Keratinocyte (primary cell): ENCODE measurements around the gene TEX38. TPM values are rescaled to one million over a fixed set of nuclear protein-coding genes. Genes with fewer than 3 reads are reported as not detected.

Experiments used
- DNase-seq: peaks from one replicate; pipeline ENCODE4 v3.0.0-alpha.2; 2011; ENCODE audit warnings: low read depth, missing footprints, low spot score
- FAIRE-seq: peaks from 2 replicates; lab custom pipeline; 2011; peaks lifted over from hg19 to GRCh38; lab: Jason Lieb, UNC
- H2AFZ ChIP-seq: 2 replicates; pipeline ENCODE4 v1.6.0; 2012; ENCODE audit warnings: low read length, control low read depth, inconsistent platforms; ENCODE audit not compliant: control insufficient read depth
- H3K27ac ChIP-seq: 2 replicates; pipeline ENCODE4 v1.5.1; 2011; ENCODE audit warnings: low read length; ENCODE audit not compliant: control insufficient read depth, insufficient read depth
- H3K27me3 ChIP-seq: 3 replicates; pipeline ENCODE4 v1.6.0; 2011; ENCODE audit warnings: low read length; ENCODE audit not compliant: control insufficient read depth, insufficient read depth; ENCODE audit errors: extremely low read depth
- H3K36me3 ChIP-seq, 2 experiments: 2 replicates in 1 of 2; 3 replicates in 1 of 2; pipeline ENCODE4 v1.5.1; 2011; ENCODE audit warnings: low read length in 2 of 2, mild to moderate bottlenecking in 1 of 2; ENCODE audit not compliant: control insufficient read depth in 2 of 2, insufficient read depth in 2 of 2; ENCODE audit errors: extremely low read depth in 1 of 2
- H3K4me1 ChIP-seq: 3 replicates; pipeline ENCODE4 v1.5.1; 2011; ENCODE audit warnings: low read length; ENCODE audit not compliant: control insufficient read depth, insufficient read depth; ENCODE audit errors: extremely low read depth
- H3K4me2 ChIP-seq: 3 replicates; pipeline ENCODE4 v1.6.0; 2011; ENCODE audit warnings: low read depth, low read length; ENCODE audit not compliant: control insufficient read depth, insufficient read depth; ENCODE audit errors: extremely low read depth
- H3K4me3 ChIP-seq, 3 experiments: fragments of 200-600 bp in 1 of 3; sonication (generic) in 1 of 3; 2 replicates in 2 of 3; 3 replicates in 1 of 3; pipeline ENCODE4 v1.5.1; 2011 to 2016; ENCODE audit warnings: low read length in 3 of 3, mild to moderate bottlenecking in 3 of 3, control low read depth in 2 of 3, inconsistent platforms in 1 of 3, low read depth in 1 of 3, mixed read lengths in 1 of 3, mixed run types in 1 of 3, moderate library complexity in 1 of 3; ENCODE audit not compliant: control insufficient read depth in 2 of 3, insufficient read depth in 2 of 3; ENCODE audit errors: extremely low read depth in 1 of 3
- H3K79me2 ChIP-seq: 2 replicates; pipeline ENCODE4 v1.6.0; 2012; ENCODE audit warnings: low read length; ENCODE audit not compliant: control insufficient read depth, insufficient read depth
- H3K9ac ChIP-seq: 3 replicates; pipeline ENCODE4 v1.6.0; 2011; ENCODE audit warnings: low read length; ENCODE audit not compliant: control insufficient read depth, insufficient read depth; ENCODE audit errors: extremely low read depth
- H3K9me1 ChIP-seq: 3 replicates; pipeline ENCODE4 v1.6.0; 2011; ENCODE audit warnings: low read length; ENCODE audit not compliant: control insufficient read depth, insufficient read depth; ENCODE audit errors: extremely low read depth
- H3K9me3 ChIP-seq: 2 replicates; pipeline ENCODE4 v1.5.1; 2012; ENCODE audit warnings: low read depth, low read length; ENCODE audit not compliant: control insufficient read depth
- H4K20me1 ChIP-seq: 3 replicates; pipeline ENCODE4 v1.6.0; 2011; ENCODE audit warnings: low read length; ENCODE audit not compliant: control insufficient read depth, insufficient read depth; ENCODE audit errors: extremely low read depth
- EZH2 ChIP-seq: IDR thresholded peaks from one replicate; pipeline ENCODE4 v1.6.1; 2012; ENCODE audit warnings: inconsistent platforms, mild to moderate bottlenecking, low read length, moderate library complexity
- dilution Hi-C: fragments of 300-500 bp; cut with MboI; formaldehyde crosslinking; loops from one replicate; pipeline ENCODE4 v1.7.0; 2020; ENCODE audit warnings: low sequenced_read_pairs; ENCODE audit not compliant: extremely low pct_ligation_motif_present
- polyA plus RNA-seq, 5 experiments: library from polyadenylated mRNA; depleted of rRNA in 3 of 5; stranded (reverse) in 3 of 5; stranded (forward) in 1 of 5; unstranded in 1 of 5; fragments of >200 nt; gene quantifications; 1 replicate in 1 of 5; 2 replicates in 3 of 5; 3 replicates in 1 of 5; pipeline versions ENCODE4 v1.2.1 to v1.2.3, GENCODE V29; 2011 to 2012; ENCODE audit warnings: missing spikeins in 2 of 5, low read depth in 1 of 5, low replicate concordance in 1 of 5
- TF ChIP-seq, protein P1 (sequence below), 3 experiments: IDR thresholded peaks in 1 of 3; conservative IDR thresholded peaks in 1 of 3; optimal IDR thresholded peaks in 1 of 3; 2 replicates in 2 of 3; 3 replicates in 1 of 3; pipeline versions ENCODE3 to v1.5.1; 2011; ENCODE audit warnings: low read length in 3 of 3, mild to moderate bottlenecking in 3 of 3, moderate library complexity in 2 of 3, control low read depth in 1 of 3, inconsistent platforms in 1 of 3; ENCODE audit not compliant: insufficient read depth in 2 of 3; ENCODE audit errors: extremely low read depth in 1 of 3

The TEX38 gene
- polyA plus RNA-seq, 1 donor (not counting 4 experiments of a cell fraction or from before 2014, with no cell fraction given), result not detected

DNA sequence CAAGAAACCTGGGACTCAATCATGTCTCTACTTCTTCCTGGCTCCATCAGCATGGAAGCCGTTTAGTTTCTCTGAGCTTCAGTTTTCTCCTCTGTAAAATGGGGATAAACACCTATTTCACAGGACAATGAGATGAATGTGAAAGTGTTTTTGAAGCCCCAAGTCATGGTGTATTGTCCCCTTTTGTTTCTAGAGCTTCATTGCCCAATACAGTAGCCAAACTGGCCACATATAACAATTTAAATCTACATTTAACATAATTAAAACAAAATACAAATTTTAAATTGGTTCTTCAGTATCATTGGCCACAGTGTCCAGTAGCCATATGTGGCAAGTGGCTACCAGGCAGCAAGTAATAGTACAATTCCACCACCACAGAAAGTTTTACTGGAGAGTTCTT, 49.5 kb downstream of the TEX38 start:
- Histone ChIP-seq H3K27ac (no peak overlapping the region), H3K79me2 (peaks cover 26% of the 10 kb centered on the region), H2AFZ (no peak overlapping the region), H3K9me1 (no peaks in the 10 kb centered on the region), H3K4me3 (no peak overlapping the region), H3K9ac (no peak overlapping the region), H4K20me1 (no peaks in the 10 kb centered on the region), H3K4me1 (peaks cover 31% of the 10 kb centered on the region), H3K4me2 (no peak overlapping the region), H3K36me3 (peaks cover 1% of the 10 kb centered on the region in 2 experiments), H3K27me3 (no peaks in the 10 kb centered on the region), H3K9me3 (no peaks in the 10 kb centered on the region)
- FAIRE-seq (no peak), DNase-seq (no peak)
- dilution Hi-C loops, result no loop called here
- TF ChIP-seq, protein P1, sequence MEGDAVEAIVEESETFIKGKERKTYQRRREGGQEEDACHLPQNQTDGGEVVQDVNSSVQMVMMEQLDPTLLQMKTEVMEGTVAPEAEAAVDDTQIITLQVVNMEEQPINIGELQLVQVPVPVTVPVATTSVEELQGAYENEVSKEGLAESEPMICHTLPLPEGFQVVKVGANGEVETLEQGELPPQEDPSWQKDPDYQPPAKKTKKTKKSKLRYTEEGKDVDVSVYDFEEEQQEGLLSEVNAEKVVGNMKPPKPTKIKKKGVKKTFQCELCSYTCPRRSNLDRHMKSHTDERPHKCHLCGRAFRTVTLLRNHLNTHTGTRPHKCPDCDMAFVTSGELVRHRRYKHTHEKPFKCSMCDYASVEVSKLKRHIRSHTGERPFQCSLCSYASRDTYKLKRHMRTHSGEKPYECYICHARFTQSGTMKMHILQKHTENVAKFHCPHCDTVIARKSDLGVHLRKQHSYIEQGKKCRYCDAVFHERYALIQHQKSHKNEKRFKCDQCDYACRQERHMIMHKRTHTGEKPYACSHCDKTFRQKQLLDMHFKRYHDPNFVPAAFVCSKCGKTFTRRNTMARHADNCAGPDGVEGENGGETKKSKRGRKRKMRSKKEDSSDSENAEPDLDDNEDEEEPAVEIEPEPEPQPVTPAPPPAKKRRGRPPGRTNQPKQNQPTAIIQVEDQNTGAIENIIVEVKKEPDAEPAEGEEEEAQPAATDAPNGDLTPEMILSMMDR (optimal IDR thresholded peaks at IDR 0.05 in 1 of 3, IDR thresholded peaks at IDR 0.05 in 1 of 3, conservative IDR thresholded peaks at IDR 0.05 in 1 of 3; ENCODE audit: extremely low read depth in 1 of 3, insufficient read depth in 2 of 3, low read length in 3 of 3), result no peak
- no peak for TF ChIP-seq EZH2

DNA sequence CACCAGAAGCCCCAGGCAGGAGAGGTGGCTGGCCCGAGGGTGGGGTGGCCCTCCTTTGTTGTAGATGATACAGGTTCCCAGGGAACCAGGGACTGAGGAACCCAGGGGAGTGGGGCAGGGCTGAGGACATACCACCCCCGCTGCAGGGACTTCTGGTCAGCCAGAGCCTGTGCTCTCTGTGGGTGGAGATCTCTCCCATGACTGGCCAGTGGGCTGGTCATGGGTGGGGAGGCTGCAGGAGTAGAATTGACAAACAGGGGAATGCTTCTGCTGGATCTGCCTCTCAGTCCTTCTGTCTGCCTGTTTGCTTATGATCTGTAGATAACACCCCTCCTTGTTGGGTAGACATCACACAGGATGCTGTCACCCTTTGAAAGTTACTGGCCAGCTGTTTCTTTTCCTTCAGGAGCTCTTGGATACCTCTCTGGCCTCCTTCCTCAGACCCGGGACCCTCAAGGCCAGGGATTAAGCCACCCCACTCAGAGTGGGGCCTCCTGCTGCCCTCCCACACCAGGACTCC, 50.1 kb downstream of the TEX38 start:
- peaks cover 29% of the 10 kb centered on the region for H3K4me1 ChIP-seq
- TF ChIP-seq EZH2, result no peak
- TF ChIP-seq, protein P1 (optimal IDR thresholded peaks at IDR 0.05 in 1 of 3, IDR thresholded peaks at IDR 0.05 in 1 of 3, conservative IDR thresholded peaks at IDR 0.05 in 1 of 3; ENCODE audit: extremely low read depth in 1 of 3, insufficient read depth in 2 of 3, low read length in 3 of 3), result no peak
- H3K36me3 ChIP-seq, result no peaks in the 10 kb centered on the region
- no peaks in the 10 kb centered on the region for H3K27me3 ChIP-seq
- no peak for DNase-seq
- H3K9me3 ChIP-seq, result no peaks in the 10 kb centered on the region
- H2AFZ ChIP-seq, result no peak overlapping the region
- no peak for FAIRE-seq
- no peak overlapping the region for H3K4me3 ChIP-seq
- no peak overlapping the region for H3K9ac ChIP-seq
- H4K20me1 ChIP-seq, result no peaks in the 10 kb centered on the region
- peaks cover 21% of the 10 kb centered on the region for H3K79me2 ChIP-seq
- dilution Hi-C loops, result no loop called here
- H3K27ac ChIP-seq, result no peak overlapping the region
- H3K4me2 ChIP-seq, result no peak overlapping the region
- H3K9me1 ChIP-seq, result no peaks in the 10 kb centered on the region

Other genes with a start within 250 kb of the TEX38 start
- gene DMBX1, start 182.0 kb upstream of the TEX38 start, polyA plus RNA-seq, result not detected in 3 replicates
- not detected in 3 replicates for gene KNCN, start 120.2 kb upstream of the TEX38 start, polyA plus RNA-seq
- 45.1 to 59.9 TPM (median 55.7 TPM) in 3 replicates for gene MKNK1, start 67.6 kb upstream of the TEX38 start, polyA plus RNA-seq
- 15.8 to 25.6 TPM (median 18.4 TPM) in 3 replicates for gene MOB3C, start 55.0 kb upstream of the TEX38 start, polyA plus RNA-seq
- gene ATPAF1, start 3.5 kb upstream of the TEX38 start, polyA plus RNA-seq, result 41.4 to 55.6 TPM (median 53.6 TPM) in 3 replicates
- gene EFCAB14, start 47.3 kb downstream of the TEX38 start, polyA plus RNA-seq, result 47.8 to 61.8 TPM (median 59.9 TPM) in 3 replicates
- gene CYP4B1, start 127.2 kb downstream of the TEX38 start, polyA plus RNA-seq, result 0.49 to 3.9 TPM (median 2.1 TPM) in 3 replicates